ENCODE measurements around the gene HS3ST6. TPM values are rescaled to one million over a fixed set of nuclear protein-coding genes. Genes with fewer than 3 reads are reported as not detected.
"Not testable (repeated sequence)": the region's sequence is repeated elsewhere in the genome, so short reads cannot be mapped to it uniquely, and the experiment has no call there.

HS3ST6 gene
- total RNA-seq, 2 experiments from 2014 or later = not detected

DNA sequence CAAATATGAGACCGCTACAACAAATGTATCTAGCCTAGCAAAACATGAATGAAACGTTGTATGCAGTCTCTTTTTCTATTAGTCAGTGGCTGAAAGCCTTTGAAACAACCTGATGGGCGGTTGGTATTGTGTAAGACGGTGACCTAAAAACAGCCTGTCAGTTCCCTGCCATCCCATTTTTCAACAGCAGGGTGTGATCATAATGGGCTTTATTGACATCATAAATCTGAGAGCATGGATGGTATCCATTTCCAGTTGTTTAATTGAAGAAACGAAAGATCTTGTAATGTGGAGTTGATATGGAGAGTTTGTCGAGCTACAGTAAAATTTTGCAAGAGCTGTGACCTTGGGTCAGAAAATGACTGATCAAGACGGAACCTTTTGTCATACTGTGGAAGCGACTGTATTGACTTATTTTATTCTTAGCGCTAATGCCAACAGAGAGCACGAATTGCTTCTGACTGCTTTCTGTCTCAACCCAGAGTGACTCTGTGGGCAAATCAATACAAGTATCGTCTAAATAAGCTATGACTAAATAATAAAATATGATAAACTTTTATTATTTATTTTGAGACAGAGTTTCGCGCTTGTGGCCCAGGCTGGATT lies 34.0 kb downstream of the HS3ST6 start:
- no peak overlapping the region for H3K4me2 ChIP-seq (ENCODE audit: low read length)
- BruUV-seq (replicated peaks) = no TSS peak
- no peaks in the 10 kb centered on the region for H3K36me3 ChIP-seq (ENCODE audit: insufficient read depth, low read length)
- H3K27ac ChIP-seq (ENCODE audit: low read depth, low read length, poor library complexity, severe bottlenecking) = no peak overlapping the region
- H3K79me2 ChIP-seq (ENCODE audit: insufficient read depth, low read depth, low read length) = no peaks in the 10 kb centered on the region
- no peaks in the 10 kb centered on the region for H3K9me2 ChIP-seq (ENCODE audit: insufficient read depth, low read length)
- H2AFZ ChIP-seq (ENCODE audit: low read length) = no peak overlapping the region
- CTCF ChIA-PET (ENCODE audit: unreplicated experiment) = no interaction called here
- TF ChIP-seq, protein P1, sequence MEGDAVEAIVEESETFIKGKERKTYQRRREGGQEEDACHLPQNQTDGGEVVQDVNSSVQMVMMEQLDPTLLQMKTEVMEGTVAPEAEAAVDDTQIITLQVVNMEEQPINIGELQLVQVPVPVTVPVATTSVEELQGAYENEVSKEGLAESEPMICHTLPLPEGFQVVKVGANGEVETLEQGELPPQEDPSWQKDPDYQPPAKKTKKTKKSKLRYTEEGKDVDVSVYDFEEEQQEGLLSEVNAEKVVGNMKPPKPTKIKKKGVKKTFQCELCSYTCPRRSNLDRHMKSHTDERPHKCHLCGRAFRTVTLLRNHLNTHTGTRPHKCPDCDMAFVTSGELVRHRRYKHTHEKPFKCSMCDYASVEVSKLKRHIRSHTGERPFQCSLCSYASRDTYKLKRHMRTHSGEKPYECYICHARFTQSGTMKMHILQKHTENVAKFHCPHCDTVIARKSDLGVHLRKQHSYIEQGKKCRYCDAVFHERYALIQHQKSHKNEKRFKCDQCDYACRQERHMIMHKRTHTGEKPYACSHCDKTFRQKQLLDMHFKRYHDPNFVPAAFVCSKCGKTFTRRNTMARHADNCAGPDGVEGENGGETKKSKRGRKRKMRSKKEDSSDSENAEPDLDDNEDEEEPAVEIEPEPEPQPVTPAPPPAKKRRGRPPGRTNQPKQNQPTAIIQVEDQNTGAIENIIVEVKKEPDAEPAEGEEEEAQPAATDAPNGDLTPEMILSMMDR (conservative IDR thresholded peaks at IDR 0.05; ENCODE audit: low read length) = peak; percentile 49; the same call in 1 of the 2 replicates
- TF ChIP-seq EZH2phosphoT487 (IDR thresholded peaks at IDR 0.05; ENCODE audit: borderline replicate concordance, low read depth, low read length) = no peak
- no peaks in the 10 kb centered on the region for H4K20me1 ChIP-seq (ENCODE audit: insufficient read depth, low read length)
- H3K9me3 ChIP-seq (ENCODE audit: low read length) = no peaks in the 10 kb centered on the region
- intact Hi-C loops (cut with micrococcal nuclease; ENCODE audit: unreplicated experiment) = no loop called here
- POLR2A ChIA-PET = interaction anchor here (1.1 kb wide), 1 partner anchor 55 kb away, joined by 3 read pairs; no protein-coding TSS in a partner anchor
- H3K4me3 ChIP-seq (ENCODE audit: low read depth, low read length, poor library complexity, severe bottlenecking) = no peak overlapping the region
- H3K4me1 ChIP-seq (ENCODE audit: insufficient read depth, low read length, poor library complexity, severe bottlenecking) = no peaks in the 10 kb centered on the region
- DNase-seq (ENCODE audit: low spot score) = peak; percentile 15

DNA sequence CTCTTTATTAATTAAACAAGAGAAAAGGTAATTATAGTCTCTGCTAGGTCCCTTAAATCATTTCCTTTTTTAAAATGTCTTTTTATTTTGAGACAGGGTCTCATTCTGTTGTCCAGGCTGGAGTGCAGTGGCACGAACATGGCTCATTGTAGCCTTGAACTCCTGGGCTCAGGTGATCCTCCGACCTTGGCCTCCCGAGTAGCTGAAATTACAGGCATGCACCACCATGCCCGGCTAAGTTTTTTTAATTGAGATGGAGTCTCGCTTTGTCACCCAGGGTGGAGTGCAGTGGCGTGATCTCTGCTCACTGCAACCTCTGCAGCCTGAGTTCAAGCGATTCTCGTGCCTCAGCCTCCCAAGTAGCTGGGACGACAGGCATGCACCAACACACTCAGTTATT lies 37.0 kb downstream of the HS3ST6 start:
- H3K79me2 ChIP-seq (ENCODE audit: insufficient read depth, low read depth, low read length); H3K4me2 ChIP-seq (ENCODE audit: low read length); DNase-seq (ENCODE audit: low spot score); H2AFZ ChIP-seq (ENCODE audit: low read length); POLR2A ChIA-PET; CTCF ChIA-PET (ENCODE audit: unreplicated experiment); H3K9me2 ChIP-seq (ENCODE audit: insufficient read depth, low read length); H3K4me1 ChIP-seq (ENCODE audit: insufficient read depth, low read length, poor library complexity, severe bottlenecking); intact Hi-C loops (cut with micrococcal nuclease; ENCODE audit: unreplicated experiment); BruUV-seq (replicated peaks); H3K4me3 ChIP-seq (ENCODE audit: low read depth, low read length, poor library complexity, severe bottlenecking); H3K9me3 ChIP-seq (ENCODE audit: low read length); H3K27ac ChIP-seq (ENCODE audit: low read depth, low read length, poor library complexity, severe bottlenecking); H4K20me1 ChIP-seq (ENCODE audit: insufficient read depth, low read length); H3K36me3 ChIP-seq (ENCODE audit: insufficient read depth, low read length): not testable (repeated sequence)

DNA sequence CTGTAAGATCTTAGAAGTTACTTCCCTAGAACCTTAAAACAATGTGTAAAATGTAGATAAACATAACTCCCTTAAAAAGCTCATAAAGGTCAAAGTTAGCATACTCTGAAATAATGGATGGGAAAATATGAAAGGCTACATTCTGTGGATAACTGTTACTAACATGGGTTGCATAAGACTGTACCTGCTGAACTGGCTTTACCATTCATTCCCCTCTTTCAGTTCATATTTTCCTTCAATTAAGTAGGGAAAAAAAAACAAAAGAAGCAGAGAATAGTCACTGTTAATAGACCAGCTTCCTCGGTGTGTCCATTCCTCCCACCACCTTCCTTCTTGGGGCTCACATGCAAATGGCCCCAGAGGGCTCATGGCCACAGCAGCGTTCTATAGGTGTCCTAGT lies 38.7 kb downstream of the HS3ST6 start:
- DNase-seq (ENCODE audit: low spot score) = no peak
- ChIA-PET CTCF (ENCODE audit: unreplicated experiment) (no interaction called here), POLR2A (interaction anchor here (0.6 kb wide), 1 partner anchor 38 kb away, joined by 4 read pairs; no protein-coding TSS in a partner anchor)
- Histone ChIP-seq H3K4me3 (ENCODE audit: low read depth, low read length, poor library complexity, severe bottlenecking) (no peak overlapping the region), H3K9me2 (ENCODE audit: insufficient read depth, low read length) (no peaks in the 10 kb centered on the region), H3K4me1 (ENCODE audit: insufficient read depth, low read length, poor library complexity, severe bottlenecking) (no peaks in the 10 kb centered on the region), H3K4me2 (ENCODE audit: low read length) (no peak overlapping the region), H3K36me3 (ENCODE audit: insufficient read depth, low read length) (no peaks in the 10 kb centered on the region), H4K20me1 (ENCODE audit: insufficient read depth, low read length) (no peaks in the 10 kb centered on the region), H3K79me2 (ENCODE audit: insufficient read depth, low read depth, low read length) (no peaks in the 10 kb centered on the region), H2AFZ (ENCODE audit: low read length) (no peak overlapping the region), H3K27ac (ENCODE audit: low read depth, low read length, poor library complexity, severe bottlenecking) (no peak overlapping the region), H3K9me3 (ENCODE audit: low read length) (no peaks in the 10 kb centered on the region)
- TF ChIP-seq, protein P1 (conservative IDR thresholded peaks at IDR 0.05; ENCODE audit: low read length) = no peak
- no peak for TF ChIP-seq EZH2phosphoT487 (IDR thresholded peaks at IDR 0.05; ENCODE audit: borderline replicate concordance, low read depth, low read length)
- no TSS peak for BruUV-seq (replicated peaks)
- intact Hi-C loops (cut with micrococcal nuclease; ENCODE audit: unreplicated experiment) = no loop called here

Measured in OCI-LY7 (cell line).